Right lobe of liver (tissue), 6 donors: ENCODE results near the gene CCDC63. TPM values are rescaled to one million over a fixed set of nuclear protein-coding genes. Genes with fewer than 3 reads are reported as not detected.
A peak's percentile ranks its signal among the peaks of the same experiment; 100 is the strongest.

Experiments used
- ATAC-seq, 4 donors: fragments of 200-7000 bp; cut with Tn5 transposase; one replicate each; pipeline ENCODE4 v1.9.1; 2020; ENCODE audit warnings: mild to moderate bottlenecking in 4 of 4, moderate library complexity in 4 of 4
- DNase-seq, 3 donors: peaks; one replicate each; pipeline ENCODE4 v3.0.0-alpha.2; 2020
- H3K27ac ChIP-seq, 3 donors: fragments of 200-600 bp; one replicate each; pipeline ENCODE4 v1.8.0; 2022
- H3K27me3 ChIP-seq, 2 donors: fragments of 200-600 bp; one replicate each; pipeline ENCODE4 v1.8.0; 2022
- H3K36me3 ChIP-seq, 4 donors: fragments of 200-600 bp; sonication (generic) in 1 of 4; one replicate each; pipeline versions ENCODE4 v1.5.1 to v1.8.0; 2017 to 2022; ENCODE audit warnings: control low read depth in 1 of 4
- H3K4me1 ChIP-seq, 4 donors: fragments of 200-600 bp; sonication (generic) in 1 of 4; one replicate each; pipeline versions ENCODE4 v1.5.1 to v1.8.0; 2017 to 2022; ENCODE audit warnings: control low read depth in 1 of 4
- H3K4me3 ChIP-seq, 3 donors: fragments of 200-600 bp; one replicate each; pipeline ENCODE4 v1.8.0; 2022
- H3K9me3 ChIP-seq, 4 donors: fragments of 200-600 bp; sonication (generic) in 1 of 4; one replicate each; pipeline versions ENCODE4 v1.5.1 to v1.8.0; 2017 to 2022; ENCODE audit warnings: control low read depth in 1 of 4
- CTCF ChIP-seq, 4 donors: fragments of 200-600 bp in 3 of 4; fragments of 450-650 bp in 1 of 4; IDR thresholded peaks; one replicate each; pipeline versions ENCODE4 v1.5.1 to v1.8.0; 2016 to 2022; ENCODE audit warnings: antibody characterized with exemption in 4 of 4, mild to moderate bottlenecking in 2 of 4
- POLR2A ChIP-seq: fragments of 450-650 bp; IDR thresholded peaks from one replicate; pipeline ENCODE4 v1.6.1; 2017; ENCODE audit warnings: antibody characterized with exemption, mild to moderate bottlenecking
- WGBS: methylation state at CpG from one replicate; pipeline ENCODE4 v1.1.6; 2018; ENCODE audit warnings: low coverage, low lambda C conversion rate; ENCODE audit not compliant: insufficient coverage; ENCODE audit errors: missing lambda C conversion rate; 5-methylcytosine and 5-hydroxymethylcytosine counted together
- intact Hi-C, 2 donors: fragments of 100-400 bp; cut with DNase I; formaldehyde crosslinking; loops; one replicate each; pipeline versions ENCODE4 v1.11.2 to v1.14.1; 2022
- total RNA-seq, 6 experiments: library from RNA; depleted of rRNA in 2 of 6; stranded (reverse); fragments of >200 nt in 2 of 6; fragmentation: NEBNext Ultra II Directional in 3 of 6; extraction: Animal tissue kit (Norgen Biotek cat#: 25700) in 3 of 6; gene quantifications; one replicate each; pipeline versions ENCODE4 v1.1.0 to v1.2.4, GENCODE V29; 2016 to 2023
- donor health status: DM: no; HTN: yes; CAD: no.
- donor health status: DM: no; HTN: no; CAD: no.
- donor health status: DM: no; HTN: no; CAD: no.
- donor health status: DM: no; HTN: yes; CAD: no.
- donor health status: DM: no; HTN: yes; CAD: no.

Gene CCDC63
- total RNA-seq, 6 experiments from 2014 or later = not detected

- no peak overlapping the region for H3K4me3 ChIP-seq
- H3K36me3 ChIP-seq = no peaks in the 10 kb centered on the region
- H3K9me3 ChIP-seq = no peaks in the 10 kb centered on the region
- no peaks in the 10 kb centered on the region for H3K4me1 ChIP-seq
- ATAC-seq = no peak
- DNase-seq = no peak
- intact Hi-C loops = no loop called here
- 13% methylated on average over 1 of the region's 3 CpGs for WGBS
- H3K27me3 ChIP-seq = no peaks in the 10 kb centered on the region
- no peak for TF ChIP-seq CTCF (IDR thresholded peaks at IDR 0.05)
- TF ChIP-seq POLR2A = no peak
- H3K27ac ChIP-seq = no peak overlapping the region
Observed at GRCh38 chr12:110893956-110894355, 47.2 kb downstream of the CCDC63 start.

GRCh38 chr12:110896559-110896958 is 49.8 kb downstream of the CCDC63 start:
- intact Hi-C loops = no loop called here
- WGBS = 73% methylated on average over 2 of the region's 3 CpGs
- H3K27me3 ChIP-seq = no peaks in the 10 kb centered on the region
- DNase-seq (no peak), ATAC-seq (no peak)
- no peaks in the 10 kb centered on the region for H3K9me3 ChIP-seq
- H3K36me3 ChIP-seq = no peaks in the 10 kb centered on the region
- no peak overlapping the region for H3K27ac ChIP-seq
- no peak overlapping the region for H3K4me3 ChIP-seq
- H3K4me1 ChIP-seq = no peaks in the 10 kb centered on the region
- no peak for TF ChIP-seq POLR2A
- TF ChIP-seq CTCF (IDR thresholded peaks at IDR 0.05) = no peak

GRCh38 chr12:110901401-110901800 is 54.6 kb downstream of the CCDC63 start:
- no peak overlapping the region for H3K4me3 ChIP-seq
- intact Hi-C loops = no loop called here
- H3K27ac ChIP-seq = no peak overlapping the region
- no peaks in the 10 kb centered on the region for H3K9me3 ChIP-seq
- WGBS = 71% methylated on average over 4 of the region's 4 CpGs
- DNase-seq = peak in 1 of 3 donors; percentile 37
- H3K36me3 ChIP-seq = no peaks in the 10 kb centered on the region
- no peaks in the 10 kb centered on the region for H3K4me1 ChIP-seq
- TF ChIP-seq CTCF (IDR thresholded peaks at IDR 0.05) = no peak
- no peak for TF ChIP-seq POLR2A
- H3K27me3 ChIP-seq = no peaks in the 10 kb centered on the region
- ATAC-seq = no peak

- H3K4me3 ChIP-seq = no peak overlapping the region
- intact Hi-C loops = no loop called here
- no peaks in the 10 kb centered on the region for H3K9me3 ChIP-seq
- no peak for DNase-seq
- no peaks in the 10 kb centered on the region for H3K36me3 ChIP-seq
- WGBS = 95% methylated on average over 4 of the region's 4 CpGs
- H3K27me3 ChIP-seq = no peaks in the 10 kb centered on the region
- no peak overlapping the region for H3K27ac ChIP-seq
- TF ChIP-seq POLR2A = no peak
- no peak for TF ChIP-seq CTCF (IDR thresholded peaks at IDR 0.05)
- no peaks in the 10 kb centered on the region for H3K4me1 ChIP-seq
- no peak for ATAC-seq
Observed at GRCh38 chr12:110903511-110903910, 56.7 kb downstream of the CCDC63 start.

- TF ChIP-seq CTCF (IDR thresholded peaks at IDR 0.05) = no peak
- no peak for TF ChIP-seq POLR2A
- Histone ChIP-seq H3K27ac (no peak overlapping the region), H3K9me3 (no peaks in the 10 kb centered on the region), H3K27me3 (no peaks in the 10 kb centered on the region), H3K4me1 (no peaks in the 10 kb centered on the region), H3K36me3 (no peaks in the 10 kb centered on the region), H3K4me3 (no peak overlapping the region)
- ATAC-seq (no peak), DNase-seq (no peak)
- intact Hi-C loops = no loop called here
- WGBS = 28% methylated on average over 3 of the region's 3 CpGs
Observed at GRCh38 chr12:110906083-110906482, 59.3 kb downstream of the CCDC63 start.
